ENCODE measurements around the gene LPCAT3.

DNA sequence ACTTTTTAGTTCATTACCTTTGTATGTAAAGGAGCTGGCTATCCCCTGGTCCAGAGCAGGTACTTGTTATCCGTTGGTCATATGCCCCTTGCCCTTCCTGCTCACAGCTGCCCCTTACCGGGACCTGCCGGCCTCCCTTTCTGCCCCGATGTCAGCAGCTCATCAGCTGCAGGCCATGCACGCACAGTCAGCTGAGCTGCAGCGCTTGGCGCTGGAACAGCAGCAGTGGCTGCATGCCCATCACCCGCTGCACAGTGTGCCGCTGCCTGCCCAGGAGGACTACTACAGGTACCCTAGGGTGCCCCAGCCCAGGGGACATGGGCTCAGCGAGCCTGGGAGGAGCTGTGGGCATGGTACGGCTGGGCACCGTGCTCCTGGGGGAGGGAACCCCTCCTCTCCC, 77.0 kb downstream of the LPCAT3 start:
- TF ChIP-seq, protein P1, sequence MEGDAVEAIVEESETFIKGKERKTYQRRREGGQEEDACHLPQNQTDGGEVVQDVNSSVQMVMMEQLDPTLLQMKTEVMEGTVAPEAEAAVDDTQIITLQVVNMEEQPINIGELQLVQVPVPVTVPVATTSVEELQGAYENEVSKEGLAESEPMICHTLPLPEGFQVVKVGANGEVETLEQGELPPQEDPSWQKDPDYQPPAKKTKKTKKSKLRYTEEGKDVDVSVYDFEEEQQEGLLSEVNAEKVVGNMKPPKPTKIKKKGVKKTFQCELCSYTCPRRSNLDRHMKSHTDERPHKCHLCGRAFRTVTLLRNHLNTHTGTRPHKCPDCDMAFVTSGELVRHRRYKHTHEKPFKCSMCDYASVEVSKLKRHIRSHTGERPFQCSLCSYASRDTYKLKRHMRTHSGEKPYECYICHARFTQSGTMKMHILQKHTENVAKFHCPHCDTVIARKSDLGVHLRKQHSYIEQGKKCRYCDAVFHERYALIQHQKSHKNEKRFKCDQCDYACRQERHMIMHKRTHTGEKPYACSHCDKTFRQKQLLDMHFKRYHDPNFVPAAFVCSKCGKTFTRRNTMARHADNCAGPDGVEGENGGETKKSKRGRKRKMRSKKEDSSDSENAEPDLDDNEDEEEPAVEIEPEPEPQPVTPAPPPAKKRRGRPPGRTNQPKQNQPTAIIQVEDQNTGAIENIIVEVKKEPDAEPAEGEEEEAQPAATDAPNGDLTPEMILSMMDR (IDR thresholded peaks at IDR 0.05) = no peak
- TF ChIP-seq ZFX (IDR thresholded peaks at IDR 0.05; ENCODE audit: borderline replicate concordance) = no peak
